Natural killer cell (primary cell): Measurements from ENCODE around the gene AGFG1. TPM values are rescaled to one million over a fixed set of nuclear protein-coding genes. Genes with fewer than 3 reads are reported as not detected.
A peak's percentile ranks its signal among the peaks of the same experiment; 100 is the strongest.

Experiments used
- ATAC-seq, 3 donors: fragments of 150-1000 bp in 2 of 3; fragments of 200-7000 bp in 1 of 3; cut with Tn5 transposase; 1 replicate in 1 of 3; 2 replicates in 2 of 3; pipeline ENCODE4 v1.10.0; 2021; ENCODE audit warnings: mild to moderate bottlenecking in 2 of 3, moderate library complexity in 2 of 3
- DNase-seq, 2 donors: peaks; one replicate each; pipeline versions ENCODE4 v3.0.0 to v3.0.0-alpha.2; 2013 to 2021; ENCODE audit warnings: mixed read lengths in 1 of 2
- H3K27ac ChIP-seq: one replicate; pipeline ENCODE4 v1.5.1; 2013; ENCODE audit warnings: mild to moderate bottlenecking, low read length
- H3K27me3 ChIP-seq: one replicate; pipeline ENCODE4 v1.6.1; 2013; ENCODE audit warnings: low read length; ENCODE audit not compliant: control insufficient read depth, insufficient read depth
- H3K36me3 ChIP-seq: one replicate; pipeline ENCODE4 v1.6.1; 2013; ENCODE audit warnings: low read length; ENCODE audit not compliant: control insufficient read depth, insufficient read depth
- H3K4me1 ChIP-seq: one replicate; pipeline ENCODE4 v1.6.1; 2013; ENCODE audit warnings: low read length; ENCODE audit not compliant: control insufficient read depth, insufficient read depth
- H3K4me3 ChIP-seq: one replicate; pipeline ENCODE4 v1.5.1; 2013; ENCODE audit warnings: low read length
- H3K9me3 ChIP-seq: one replicate; pipeline ENCODE4 v1.6.1; 2013; ENCODE audit warnings: low read length; ENCODE audit not compliant: control insufficient read depth, insufficient read depth
- H3K27ac Mint-ChIP-seq, 2 donors: one replicate each; pipeline ENCODE4 v1.8.0; 2022; ENCODE audit warnings: mild to moderate bottlenecking in 2 of 2, mixed read lengths in 2 of 2, moderate library complexity in 1 of 2
- H3K27me3 Mint-ChIP-seq, 2 donors: one replicate each; pipeline ENCODE4 v1.8.0; 2022; ENCODE audit warnings: low read depth in 2 of 2, mixed read lengths in 2 of 2
- H3K36me3 Mint-ChIP-seq: one replicate; pipeline ENCODE4 v1.8.0; 2022; ENCODE audit warnings: mixed read lengths
- H3K4me1 Mint-ChIP-seq, 2 donors: one replicate each; pipeline ENCODE4 v1.8.0; 2022; ENCODE audit warnings: mixed read lengths in 2 of 2
- H3K4me3 Mint-ChIP-seq: one replicate; pipeline ENCODE4 v1.8.0; 2022; ENCODE audit warnings: mild to moderate bottlenecking, moderate library complexity, mixed read lengths
- H3K9me3 Mint-ChIP-seq, 2 donors: one replicate each; pipeline ENCODE4 v1.8.0; 2022; ENCODE audit warnings: mixed read lengths in 2 of 2
- CTCF ChIP-seq: fragments of 200-600 bp; IDR thresholded peaks from one replicate; pipeline ENCODE4 v1.8.0; 2022; ENCODE audit warnings: antibody characterized with exemption
- WGBS: methylation state at CpG from one replicate; pipeline ENCODE4 v1.1.7; 2013; ENCODE audit warnings: missing lambda C conversion rate; ENCODE audit not compliant: insufficient coverage; 5-methylcytosine and 5-hydroxymethylcytosine counted together
- intact Hi-C: fragments of 100-400 bp; cut with micrococcal nuclease; formaldehyde crosslinking; loops from one replicate; pipeline ENCODE4 v1.14.2; 2022
- total RNA-seq, 4 donors: library from RNA; stranded (reverse); fragments of 120-200 nt in 1 of 4; gene quantifications; one replicate each; pipeline versions ENCODE4 v1.2.3 to v1.2.4, GENCODE V29; 2013 to 2022

The AGFG1 gene
- total RNA-seq, 3 donors from 2014 or later (not counting 1 experiment from before 2014, with no cell fraction given) = 65.0 to 71.6 (median 67.3) TPM

GRCh38 chr2:227607941-227608340, 136.0 kb downstream of the AGFG1 start:
- H3K4me3 Mint-ChIP-seq = no peak overlapping the region
- peaks cover 4 to 12% of the 10 kb centered on the region in 2 donors for H3K4me1 Mint-ChIP-seq
- Histone ChIP-seq H3K27me3 (peaks cover 8% of the 10 kb centered on the region), H3K4me1 (peaks cover 4% of the 10 kb centered on the region), H3K27ac (no peak overlapping the region), H3K4me3 (no peak overlapping the region), H3K36me3 (no peaks in the 10 kb centered on the region), H3K9me3 (no peaks in the 10 kb centered on the region)
- DNase-seq = no peak
- no peak for ATAC-seq
- H3K9me3 Mint-ChIP-seq = peaks cover 0 to 2% of the 10 kb centered on the region in 2 donors
- no peaks in the 10 kb centered on the region for H3K36me3 Mint-ChIP-seq
- peaks cover 9 to 26% of the 10 kb centered on the region in 2 donors for H3K27me3 Mint-ChIP-seq
- no peak overlapping the region for H3K27ac Mint-ChIP-seq
- no peak for TF ChIP-seq CTCF
- 45% methylated on average over 3 of the region's 3 CpGs for WGBS
- intact Hi-C loops = no loop called here

- H3K4me3 ChIP-seq = no peak overlapping the region
- intact Hi-C loops = no loop called here
- DNase-seq = peak in 1 of 2 donors; percentile 12
- peaks cover 8% of the 10 kb centered on the region for H3K27me3 ChIP-seq
- H3K9me3 ChIP-seq = no peaks in the 10 kb centered on the region
- Mint-ChIP-seq H3K27ac (no peak overlapping the region), H3K27me3 (peaks cover 7 to 18% of the 10 kb centered on the region in 2 donors), H3K36me3 (no peaks in the 10 kb centered on the region), H3K9me3 (peaks cover 0 to 2% of the 10 kb centered on the region in 2 donors), H3K4me1 (peaks cover 4 to 12% of the 10 kb centered on the region in 2 donors), H3K4me3 (no peak overlapping the region)
- ATAC-seq = peak in 1 of 3 donors; percentile 45
- H3K4me1 ChIP-seq = peaks cover 4% of the 10 kb centered on the region
- 13% methylated on average over 15 of the region's 16 CpGs for WGBS
- no peaks in the 10 kb centered on the region for H3K36me3 ChIP-seq
- TF ChIP-seq CTCF = no peak
- H3K27ac ChIP-seq = no peak overlapping the region
Measured at GRCh38 chr2:227608561-227609338, 136.8 kb downstream of the AGFG1 start.

DNA sequence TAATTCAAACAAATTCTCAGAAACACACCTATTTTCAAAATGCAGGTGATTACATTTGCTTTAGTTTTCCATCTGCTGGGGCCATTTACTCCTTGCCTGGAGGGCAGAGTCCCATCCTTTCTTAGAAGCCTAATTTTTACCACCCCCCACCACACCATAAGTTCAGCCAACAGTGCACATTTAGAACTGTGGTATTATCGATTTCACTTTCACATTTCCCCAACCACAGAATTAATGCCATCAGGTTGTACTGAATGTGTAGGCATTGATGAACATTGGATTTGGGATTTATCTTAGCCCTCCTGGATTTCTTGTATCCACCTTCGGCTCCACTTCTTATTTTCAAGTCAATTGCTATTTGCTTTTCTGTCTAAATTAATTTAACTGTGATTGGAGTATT, 138.2 kb downstream of the AGFG1 start:
- TF ChIP-seq CTCF = no peak

More for the DNA sequence above, 138.2 kb downstream of the AGFG1 start:
- Mint-ChIP-seq H3K27ac (no peak overlapping the region), H3K36me3 (no peaks in the 10 kb centered on the region), H3K9me3 (no peaks in the 10 kb centered on the region), H3K4me1 (peaks cover 4 to 12% of the 10 kb centered on the region in 2 donors), H3K27me3 (peaks cover 7 to 18% of the 10 kb centered on the region in 2 donors), H3K4me3 (no peak overlapping the region)
- no peak overlapping the region for H3K4me3 ChIP-seq
- peaks cover 4% of the 10 kb centered on the region for H3K4me1 ChIP-seq
- no peak overlapping the region for H3K27ac ChIP-seq
- ATAC-seq (no peak), DNase-seq (no peak)
- no peaks in the 10 kb centered on the region for H3K36me3 ChIP-seq
- WGBS = no CpG with 5 or more reads among the region's 2 CpGs
- H3K27me3 ChIP-seq = peaks cover 8% of the 10 kb centered on the region
- no peaks in the 10 kb centered on the region for H3K9me3 ChIP-seq
- intact Hi-C loops = no loop called here

Other genes starting within 250 kb of the AGFG1 start
- gene MFF, start 146.9 kb upstream of the AGFG1 start, total RNA-seq = 10 to 100 TPM; 57.7 to 60.8 (median 59.8) TPM
- gene TM4SF20, start 92.8 kb upstream of the AGFG1 start, total RNA-seq = not detected
- gene SCYGR1, start 84.2 kb upstream of the AGFG1 start, total RNA-seq = not detected
- not detected for gene SCYGR2, start 126.7 kb downstream of the AGFG1 start, total RNA-seq
- not detected for gene SCYGR3, start 142.7 kb downstream of the AGFG1 start, total RNA-seq
- not detected for gene SCYGR4, start 145.3 kb downstream of the AGFG1 start, total RNA-seq
- gene SCYGR5, start 194.6 kb downstream of the AGFG1 start, total RNA-seq = not detected
- gene SLC19A3, start 245.9 kb downstream of the AGFG1 start, total RNA-seq = not detected